HEK293T (cell line): ENCODE data around the gene SNCB.
"Not testable (repeated sequence)": the region's sequence is repeated elsewhere in the genome, so short reads cannot be mapped to it uniquely, and the experiment has no call there.

Experiments
- CTCF ChIA-PET: fragments of 350-600 bp; formaldehyde crosslinking; extraction: SDS; loops from one replicate; lab custom pipeline; 2021; ENCODE audit warnings: antibody characterized with exemption, inconsistent platforms; lab: Yijun Ruan, JAX
- POLR2A ChIA-PET: fragments of 350-600 bp; formaldehyde crosslinking; extraction: SDS; loops from one replicate; lab custom pipeline; 2020; ENCODE audit warnings: antibody characterized with exemption, inconsistent platforms; lab: Yijun Ruan, JAX
- DNase-seq: peaks from one replicate; pipeline ENCODE4 v3.0.0; 2012; ENCODE audit warnings: mixed read lengths; ENCODE audit errors: extremely low spot score
- ARNT ChIP-seq: fragments of 450-650 bp; IDR thresholded peaks from 2 replicates; pipeline ENCODE4 v1.6.1; 2017; ENCODE audit warnings: mild to moderate bottlenecking
- BHLHE40 ChIP-seq: fragments of 450-650 bp; IDR thresholded peaks from 2 replicates; pipeline ENCODE4 v1.6.1; 2016; ENCODE audit warnings: mild to moderate bottlenecking, moderate library complexity, borderline replicate concordance
- CTBP1 ChIP-seq: fragments of 450-650 bp; IDR thresholded peaks from 2 replicates; pipeline ENCODE4 v1.6.1; 2016; ENCODE audit warnings: borderline replicate concordance
- ELF4 ChIP-seq: fragments of 450-650 bp; IDR thresholded peaks from 2 replicates; pipeline ENCODE4 v1.6.1; 2017; ENCODE audit warnings: antibody characterized with exemption
- FOXA1 ChIP-seq: fragments of 450-650 bp; IDR thresholded peaks from 2 replicates; pipeline ENCODE4 v1.6.1; 2016; ENCODE audit warnings: mild to moderate bottlenecking
- FOXK2 ChIP-seq: fragments of 450-650 bp; IDR thresholded peaks from 2 replicates; pipeline ENCODE4 v1.6.1; 2016; ENCODE audit warnings: mild to moderate bottlenecking
- FOXM1 ChIP-seq: fragments of 450-650 bp; IDR thresholded peaks from 2 replicates; pipeline ENCODE4 v1.6.1; 2017; ENCODE audit warnings: mild to moderate bottlenecking, borderline replicate concordance
- HDGF ChIP-seq: fragments of 450-650 bp; IDR thresholded peaks from 2 replicates; pipeline ENCODE4 v1.6.1; 2017; ENCODE audit warnings: antibody characterized with exemption, borderline replicate concordance
- L3MBTL2 ChIP-seq: fragments of 450-650 bp; conservative IDR thresholded peaks from 2 replicates; pipeline ENCODE4 v1.6.1; 2016; ENCODE audit warnings: mild to moderate bottlenecking
- LEF1 ChIP-seq: fragments of 450-650 bp; IDR thresholded peaks from 2 replicates; pipeline ENCODE4 v1.6.1; 2017; ENCODE audit warnings: mild to moderate bottlenecking, borderline replicate concordance
- NFRKB ChIP-seq: fragments of 450-650 bp; IDR thresholded peaks from 2 replicates; pipeline ENCODE4 v1.6.1; 2016; ENCODE audit warnings: mild to moderate bottlenecking, moderate library complexity
- SP1 ChIP-seq: fragments of 450-650 bp; IDR thresholded peaks from 2 replicates; pipeline ENCODE4 v1.6.1; 2017
- SUZ12 ChIP-seq: fragments of 450-650 bp; IDR thresholded peaks from 2 replicates; pipeline ENCODE4 v1.6.1; 2016; ENCODE audit warnings: mild to moderate bottlenecking
- TARDBP ChIP-seq: fragments of 450-650 bp; IDR thresholded peaks from 2 replicates; pipeline ENCODE4 v1.6.1; 2016
- ZNF384 ChIP-seq: fragments of 450-650 bp; IDR thresholded peaks from 2 replicates; pipeline ENCODE4 v1.6.1; 2016
- TF ChIP-seq, protein P1 (sequence below): fragments of 450-650 bp; IDR thresholded peaks from 2 replicates; pipeline ENCODE4 v1.6.1; 2016

Gene SNCB

DNA sequence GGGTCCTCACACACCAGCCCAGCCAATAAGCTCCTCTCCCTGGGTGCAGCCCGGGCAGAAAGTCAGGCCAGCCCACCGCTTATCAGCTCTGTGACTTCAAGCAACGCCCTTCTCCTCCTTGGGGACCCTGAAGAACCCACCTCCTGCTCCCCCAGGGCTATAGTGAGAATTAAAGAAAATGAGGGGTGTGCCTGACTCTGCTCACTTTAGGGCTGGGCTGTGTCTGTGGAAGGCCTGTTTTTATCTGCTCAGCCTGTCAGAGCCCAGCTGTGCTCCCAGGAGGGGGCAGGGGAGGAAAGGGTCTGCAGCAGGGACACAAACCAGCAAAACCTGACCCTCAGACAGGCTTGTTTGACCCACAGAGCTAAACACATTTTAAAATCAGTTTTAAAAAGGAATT, 24.3 kb downstream of the SNCB start:
- POLR2A ChIA-PET, result interaction anchor here (1.4 to 1.7 kb wide), 2 partner anchors 41 to 69 kb away, joined by 3 to 7 read pairs; partner anchors contain the start of genes RNF44 and TSPAN17
- CTCF ChIA-PET, result interaction anchor here (0.9 kb wide), 1 partner anchor 55 kb away, joined by 4 read pairs; no protein-coding TSS in a partner anchor
- DNase-seq, result no peak
- TF ChIP-seq FOXK2 (no peak), TARDBP (no peak), CTBP1 (no peak), SP1 (no peak), L3MBTL2 (no peak), NFRKB (no peak), ZNF384 (no peak), BHLHE40 (no peak), FOXA1 (no peak), HDGF (no peak), FOXM1 (no peak), SUZ12 (no peak), ELF4 (no peak), LEF1 (no peak), ARNT (no peak)
- TF ChIP-seq, protein P1, sequence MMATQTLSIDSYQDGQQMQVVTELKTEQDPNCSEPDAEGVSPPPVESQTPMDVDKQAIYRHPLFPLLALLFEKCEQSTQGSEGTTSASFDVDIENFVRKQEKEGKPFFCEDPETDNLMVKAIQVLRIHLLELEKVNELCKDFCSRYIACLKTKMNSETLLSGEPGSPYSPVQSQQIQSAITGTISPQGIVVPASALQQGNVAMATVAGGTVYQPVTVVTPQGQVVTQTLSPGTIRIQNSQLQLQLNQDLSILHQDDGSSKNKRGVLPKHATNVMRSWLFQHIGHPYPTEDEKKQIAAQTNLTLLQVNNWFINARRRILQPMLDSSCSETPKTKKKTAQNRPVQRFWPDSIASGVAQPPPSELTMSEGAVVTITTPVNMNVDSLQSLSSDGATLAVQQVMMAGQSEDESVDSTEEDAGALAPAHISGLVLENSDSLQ, result no peak

DNA sequence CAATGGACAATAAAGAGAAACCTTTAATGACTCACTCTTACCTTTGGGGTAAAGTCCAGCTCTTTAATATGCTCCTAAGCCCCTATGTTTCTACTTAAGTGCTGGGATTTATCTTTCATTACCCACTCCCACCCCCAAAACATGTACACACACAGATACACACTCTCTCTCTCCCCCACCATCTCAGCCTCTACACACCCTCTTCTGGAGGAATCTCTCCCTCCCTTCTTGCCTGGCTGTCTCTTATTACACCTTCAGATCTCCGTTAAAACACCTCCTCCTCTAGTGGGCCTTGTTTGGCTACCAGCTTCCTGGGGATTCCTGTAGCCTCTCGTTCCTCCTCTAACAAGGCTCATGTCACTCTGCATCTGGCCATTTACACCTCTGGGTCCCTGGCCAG, 27.2 kb downstream of the SNCB start:
- no peak for DNase-seq
- ChIA-PET CTCF (no interaction called here), POLR2A (no interaction called here)
- TF ChIP-seq SUZ12 (no peak), HDGF (no peak), LEF1 (no peak)

DNA sequence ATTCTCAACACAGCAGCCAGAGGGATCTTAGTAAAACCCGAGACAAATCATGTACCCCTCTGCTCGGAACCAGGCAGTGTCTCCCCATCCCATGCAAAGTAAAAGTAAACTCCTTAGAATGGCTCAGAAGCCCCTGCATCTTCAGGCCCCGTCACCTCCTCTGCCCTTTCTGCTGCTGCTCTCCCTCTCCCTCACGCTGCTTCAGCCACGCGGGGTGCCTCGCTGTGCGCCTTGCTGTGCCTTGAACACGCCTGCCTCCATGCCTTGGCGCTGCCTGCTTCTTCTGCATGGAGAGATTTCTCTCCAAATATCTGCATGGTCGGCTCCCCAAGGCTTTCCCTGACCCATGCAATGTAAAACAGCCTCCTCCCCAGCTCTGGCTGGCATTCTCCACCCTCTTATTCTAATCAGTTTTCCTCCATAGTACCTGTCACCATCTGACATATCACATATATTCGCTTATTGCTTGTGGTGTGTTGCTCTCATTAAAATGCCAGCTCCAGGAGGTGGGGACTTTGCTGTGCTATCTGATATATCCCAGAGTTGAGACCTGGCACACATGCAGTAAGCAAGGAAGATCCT, 28.3 kb downstream of the SNCB start:
- ChIA-PET CTCF (no interaction called here), POLR2A (no interaction called here)
- no peak for DNase-seq
- TF ChIP-seq ELF4 (no peak), FOXM1 (no peak), FOXK2 (no peak), ARNT (no peak), L3MBTL2 (no peak), ZNF384 (no peak), LEF1 (no peak), HDGF (no peak)

DNA sequence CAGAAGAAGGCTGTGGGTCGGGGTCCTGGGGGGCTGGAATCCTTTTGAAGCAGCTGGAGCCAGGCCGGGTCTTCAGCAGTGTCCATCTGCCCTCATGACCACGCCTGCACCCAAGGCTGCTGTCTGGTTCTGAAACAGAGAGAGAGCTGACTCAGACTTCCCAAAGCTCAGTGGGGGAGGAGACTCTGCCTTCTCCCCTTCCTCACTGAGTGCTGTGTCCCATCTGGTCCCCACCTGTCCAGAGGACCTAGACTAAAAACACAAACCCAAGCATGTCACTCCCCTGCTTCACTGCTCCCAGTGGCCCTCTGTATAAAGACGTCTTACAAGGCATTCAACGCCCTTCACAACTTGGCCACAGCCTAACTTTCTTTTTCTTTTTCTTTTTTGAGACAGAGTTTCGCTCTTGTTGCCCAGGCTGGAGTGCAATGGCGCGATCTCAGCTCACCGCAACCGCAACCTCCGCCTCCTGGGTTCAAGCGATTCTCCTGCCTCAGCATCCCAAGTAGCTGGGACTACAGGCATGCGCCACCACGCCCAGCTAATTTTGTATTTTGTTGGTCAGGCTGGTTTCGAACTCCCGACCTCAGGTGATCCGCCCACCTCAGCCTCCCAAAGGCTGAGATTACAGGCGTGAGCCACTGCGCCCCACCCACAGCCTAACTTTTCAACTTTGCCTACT, 30.4 kb downstream of the SNCB start:
- CTCF ChIA-PET, result interaction anchor here (0.6 kb wide), 1 partner anchor 366 kb away, joined by 5 read pairs; no protein-coding TSS in a partner anchor
- POLR2A ChIA-PET, DNase-seq: not testable (repeated sequence)

DNA sequence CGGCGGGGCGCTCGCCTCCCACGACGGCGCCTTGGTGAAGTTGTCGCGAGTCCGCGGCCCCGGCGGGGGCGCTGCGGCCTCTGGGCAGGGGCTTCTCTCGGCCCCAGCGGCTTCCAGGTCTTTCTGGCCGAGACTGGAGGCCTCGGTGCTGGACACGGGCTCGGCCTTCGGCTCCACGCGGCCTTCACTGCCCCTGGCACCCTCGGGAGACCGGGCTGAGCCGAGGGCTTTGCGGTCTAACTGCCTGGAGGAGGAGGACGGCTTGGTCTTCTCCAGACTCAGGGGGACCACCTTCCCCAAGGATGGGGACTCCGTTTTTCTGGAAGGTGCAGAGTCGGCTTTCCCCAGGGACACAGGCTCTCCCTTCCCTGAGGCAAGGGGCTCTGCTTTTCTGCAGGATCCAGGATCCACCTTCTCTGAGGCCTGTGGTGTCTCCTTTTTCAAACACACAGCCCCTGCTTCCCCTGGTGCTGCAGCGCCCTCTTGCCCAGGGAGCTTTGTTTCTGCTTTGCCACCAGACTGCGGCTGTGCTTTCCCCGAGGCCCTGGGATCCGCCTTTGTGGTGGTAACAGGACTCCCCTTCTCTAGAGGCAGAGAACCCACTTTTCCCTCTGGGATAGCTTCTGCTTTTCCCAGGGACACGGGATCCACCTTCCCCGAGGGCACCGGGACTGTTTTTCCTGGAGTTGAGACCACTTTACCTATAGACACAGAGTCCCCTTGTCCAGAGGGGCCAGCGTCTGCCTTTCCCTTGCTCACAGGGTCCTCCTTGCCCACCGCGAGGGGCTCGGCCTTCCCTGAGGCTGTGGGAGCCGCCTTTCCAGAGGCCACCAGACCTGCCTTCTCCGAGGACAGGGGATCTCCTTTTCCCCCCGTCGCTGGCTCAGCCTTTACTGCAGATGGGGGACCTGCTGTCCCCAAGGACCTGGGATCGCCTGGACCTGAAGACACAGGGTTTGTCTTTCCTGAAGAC, 32.6 kb downstream of the SNCB start:
- no peak for TF ChIP-seq BHLHE40
- no peak for TF ChIP-seq NFRKB
- TF ChIP-seq ZNF384, result no peak
- TF ChIP-seq FOXM1, result no peak
- TF ChIP-seq HDGF, result no peak
- no peak for TF ChIP-seq TARDBP
- TF ChIP-seq L3MBTL2, result no peak
- TF ChIP-seq FOXK2, result no peak
- TF ChIP-seq LEF1, result no peak
- ChIA-PET POLR2A (no interaction called here), CTCF (no interaction called here)

DNA sequence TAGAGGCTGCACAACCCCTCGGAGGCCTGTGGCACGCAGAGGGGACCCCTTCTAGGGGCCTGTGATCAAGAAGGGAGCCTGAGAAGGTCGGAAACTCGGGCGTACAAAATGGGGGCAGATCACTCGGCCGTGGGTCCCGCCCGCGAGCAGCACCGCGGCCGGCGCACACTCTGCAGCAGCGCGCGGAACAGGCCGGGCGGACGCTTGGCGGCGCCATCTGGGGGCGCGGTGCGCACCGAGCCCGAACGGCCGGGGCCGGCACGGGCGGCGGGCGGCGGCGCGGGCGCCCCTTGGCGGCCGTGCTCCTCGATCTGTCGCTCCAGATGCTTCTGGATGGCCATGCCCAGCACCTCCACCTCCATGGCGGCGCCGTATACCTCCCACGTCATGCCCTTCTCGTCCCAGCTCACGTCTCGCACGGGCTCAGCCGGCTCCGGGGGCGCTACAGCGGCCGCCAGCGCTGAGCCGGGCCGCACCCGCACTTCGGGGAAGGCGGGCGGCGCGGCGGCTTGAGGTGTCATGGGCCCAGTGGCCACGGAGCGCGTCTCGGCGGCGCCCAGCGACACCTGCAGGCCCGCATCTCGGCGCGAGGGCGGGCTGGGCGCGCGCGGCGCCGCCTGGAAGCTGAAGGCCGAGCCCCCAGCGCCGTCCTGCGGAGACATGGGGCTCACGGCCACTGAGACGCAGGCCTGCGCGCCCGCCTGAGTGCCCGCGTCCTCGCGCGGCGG, 33.5 kb downstream of the SNCB start:
- POLR2A ChIA-PET, result no interaction called here
- TF ChIP-seq BHLHE40 (no peak), LEF1 (no peak)
- CTCF ChIA-PET, result no interaction called here
- DNase-seq, result no peak

More for the DNA sequence above, 32.6 kb downstream of the SNCB start:
- DNase-seq, result no peak
